ENCODE results near the gene CFAP20DC.

Gene CFAP20DC

GRCh38 chr3:58963928-58964503, 85.8 kb downstream of the CFAP20DC start:
- no peak for TF ChIP-seq ZNF274 (IDR thresholded peaks at IDR 0.05; ENCODE audit: low read depth, low read length)
- no peak overlapping the region for H3K4me3 ChIP-seq (ENCODE audit: low read length)

DNA sequence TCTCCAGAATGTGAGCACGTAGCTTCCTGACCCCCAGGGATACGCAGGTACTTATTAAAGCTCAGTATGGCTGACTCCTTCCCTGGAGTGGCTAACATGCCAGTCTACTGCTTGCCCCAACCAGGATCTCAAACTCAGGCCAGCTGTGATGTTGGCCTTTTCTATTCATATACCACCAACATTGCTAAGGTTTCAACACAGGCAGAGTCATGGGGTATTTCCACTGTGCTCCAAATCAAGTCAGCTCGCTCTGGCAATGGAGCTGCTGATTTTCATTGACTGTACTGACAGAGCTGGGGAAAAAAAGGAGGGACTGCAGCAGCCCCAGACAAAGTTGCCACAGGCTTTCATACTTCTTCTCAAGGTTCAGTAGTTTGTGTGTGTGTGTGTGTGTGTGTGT, 87.0 kb downstream of the CFAP20DC start:
- no peak for TF ChIP-seq ZNF274 (IDR thresholded peaks at IDR 0.05; ENCODE audit: low read depth, low read length)

DNA sequence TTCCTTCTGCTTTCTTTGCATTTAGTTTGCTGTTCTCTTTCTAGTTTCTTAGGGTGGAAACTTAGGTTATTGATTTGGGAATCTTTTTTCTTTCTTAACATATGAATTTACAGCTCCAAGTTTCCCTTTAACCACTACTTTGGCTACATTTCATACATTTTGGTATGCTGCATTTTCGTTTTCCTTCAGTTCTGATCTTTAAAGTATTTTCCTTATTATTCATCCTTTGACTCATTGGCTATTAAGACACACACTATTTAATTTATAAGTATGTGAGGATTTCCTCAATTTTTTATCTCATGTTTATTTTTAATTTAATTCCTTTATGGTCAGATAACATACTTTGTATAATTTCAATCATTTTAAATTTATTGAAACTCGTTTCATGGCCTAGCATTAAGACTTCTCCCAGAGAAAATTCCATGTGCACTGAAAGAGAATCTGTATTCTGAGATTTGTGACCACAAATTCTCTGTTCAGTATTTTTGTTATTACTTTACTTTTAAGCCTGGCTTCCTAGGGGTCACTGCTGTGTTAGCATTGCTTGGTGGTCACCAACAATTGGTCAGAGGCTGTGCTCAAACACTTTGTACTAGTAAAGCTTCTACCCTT, 87.7 kb downstream of the CFAP20DC start:
- no peak overlapping the region for H3K4me3 ChIP-seq (ENCODE audit: low read length)
- TF ChIP-seq ZNF274 (IDR thresholded peaks at IDR 0.05; ENCODE audit: low read depth, low read length) = no peak

More for the DNA sequence above, 87.0 kb downstream of the CFAP20DC start:
- H3K4me3 ChIP-seq (ENCODE audit: low read length) = no peak overlapping the region

DNA sequence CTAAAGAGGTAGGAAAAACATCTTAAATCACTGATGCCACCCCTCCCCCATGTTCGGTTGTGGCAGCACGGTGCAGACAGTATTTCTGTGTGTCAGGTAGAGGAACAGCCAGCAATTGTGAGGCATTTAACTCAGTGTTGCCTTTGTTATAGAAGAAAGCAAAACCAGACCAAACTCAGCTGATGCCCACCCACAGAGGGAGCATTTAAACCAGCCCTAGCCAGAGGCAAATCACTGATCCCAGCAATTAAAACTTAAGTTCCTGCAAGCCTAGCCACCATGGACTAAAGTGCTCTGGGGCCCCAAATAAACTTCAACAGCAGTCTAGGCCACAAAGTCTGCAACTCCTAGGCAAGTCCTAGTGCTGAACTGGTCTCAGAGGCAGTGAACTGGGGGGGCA, 94.5 kb downstream of the CFAP20DC start:
- TF ChIP-seq ZNF274 (IDR thresholded peaks at IDR 0.05; ENCODE audit: low read depth, low read length) = no peak
- H3K4me3 ChIP-seq (ENCODE audit: low read length) = no peak overlapping the region

DNA sequence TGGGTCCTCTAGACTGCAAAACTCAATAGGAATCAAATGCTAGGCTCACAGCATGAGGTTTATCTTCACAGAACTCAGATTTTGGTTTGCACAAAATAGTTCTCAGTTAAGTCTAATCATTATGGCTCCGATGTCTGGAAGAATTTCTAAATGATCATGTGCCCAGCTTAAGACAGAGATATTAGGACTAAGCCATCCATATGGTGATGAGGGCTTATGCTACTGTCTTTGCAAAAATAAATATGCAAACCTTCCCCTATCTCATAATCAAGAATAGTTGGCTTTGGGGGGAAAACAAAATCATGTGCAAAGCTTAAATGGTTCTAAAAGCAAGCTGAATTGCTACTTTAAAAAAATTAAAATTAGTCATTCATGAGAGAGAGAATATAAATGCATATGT, 96.5 kb downstream of the CFAP20DC start:
- no peak overlapping the region for H3K4me3 ChIP-seq (ENCODE audit: low read length)
- no peak for TF ChIP-seq ZNF274 (IDR thresholded peaks at IDR 0.05; ENCODE audit: low read depth, low read length)

GRCh38 chr3:58952128-58952917, 97.5 kb downstream of the CFAP20DC start:
- H3K4me3 ChIP-seq (ENCODE audit: low read length) = no peak overlapping the region
- no peak for TF ChIP-seq ZNF274 (IDR thresholded peaks at IDR 0.05; ENCODE audit: low read depth, low read length)

DNA sequence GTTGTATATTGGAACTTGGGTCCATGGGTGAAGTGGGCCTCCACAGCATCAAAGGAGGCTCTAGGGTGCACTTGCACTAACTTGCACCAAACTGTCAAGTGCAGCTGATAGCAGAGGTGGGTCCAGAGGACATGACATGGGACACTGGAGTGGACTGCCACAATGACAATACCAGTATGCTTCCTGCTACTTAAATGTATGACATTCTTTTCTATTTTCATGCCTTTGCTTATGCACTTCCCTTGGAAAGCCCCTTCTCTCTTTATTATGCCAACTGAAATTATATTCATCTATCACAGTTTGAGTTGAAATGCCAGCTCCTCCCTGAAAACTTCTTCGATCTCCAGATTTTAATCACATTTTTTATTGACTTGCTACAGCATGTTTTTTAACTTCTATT, 101.8 kb downstream of the CFAP20DC start:
- no peak for TF ChIP-seq ZNF274 (IDR thresholded peaks at IDR 0.05; ENCODE audit: low read depth, low read length)
- no peak overlapping the region for H3K4me3 ChIP-seq (ENCODE audit: low read length)

GRCh38 chr3:58946875-58947274, 103.0 kb downstream of the CFAP20DC start:
- TF ChIP-seq ZNF274 (IDR thresholded peaks at IDR 0.05; ENCODE audit: low read depth, low read length) = no peak

DNA sequence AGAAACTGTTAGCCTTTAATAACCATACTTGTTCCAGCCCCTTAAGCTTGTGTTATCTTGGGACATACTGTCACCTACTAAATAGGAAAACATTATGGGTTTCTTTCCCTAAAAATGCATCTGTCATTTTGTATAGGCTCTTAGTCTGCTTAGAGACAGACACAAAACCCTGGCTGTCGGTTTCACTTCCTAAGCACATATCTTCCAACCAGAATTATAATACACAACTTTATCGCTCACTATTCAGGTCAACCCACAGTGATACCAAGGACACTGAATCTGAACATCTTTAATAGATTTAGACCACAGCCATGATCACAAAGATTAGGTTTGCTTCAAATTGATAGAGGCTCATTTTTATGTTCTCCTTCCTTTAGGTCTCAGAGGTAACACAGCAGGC, 111.8 kb downstream of the CFAP20DC start:
- no peak overlapping the region for H3K4me3 ChIP-seq (ENCODE audit: low read length)
- TF ChIP-seq ZNF274 (IDR thresholded peaks at IDR 0.05; ENCODE audit: low read depth, low read length) = no peak

More at GRCh38 chr3:58946875-58947274, 103.0 kb downstream of the CFAP20DC start:
- no peak overlapping the region for H3K4me3 ChIP-seq (ENCODE audit: low read length)

DNA sequence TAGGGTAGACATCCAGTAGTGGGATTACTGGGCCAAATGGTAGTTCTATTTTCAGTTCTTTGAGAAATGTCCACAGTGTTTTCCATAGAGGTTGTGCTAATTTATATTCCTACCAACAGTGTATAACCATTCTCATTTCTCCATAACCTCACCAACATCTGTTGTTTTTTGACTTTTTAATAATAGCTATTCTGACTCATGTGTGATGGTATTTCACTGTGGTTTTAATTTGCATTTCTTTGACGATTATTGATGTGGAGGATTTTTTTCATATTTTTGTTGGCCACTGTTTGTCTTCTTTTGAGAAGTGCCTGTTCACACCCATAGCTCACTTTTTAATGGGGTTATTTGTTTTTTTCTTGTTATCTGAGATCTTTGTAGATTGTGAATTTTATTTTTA, 125.2 kb downstream of the CFAP20DC start:
- TF ChIP-seq ZNF274 (IDR thresholded peaks at IDR 0.05; ENCODE audit: low read depth, low read length) = no peak
- H3K4me3 ChIP-seq (ENCODE audit: low read length) = no peak overlapping the region

DNA sequence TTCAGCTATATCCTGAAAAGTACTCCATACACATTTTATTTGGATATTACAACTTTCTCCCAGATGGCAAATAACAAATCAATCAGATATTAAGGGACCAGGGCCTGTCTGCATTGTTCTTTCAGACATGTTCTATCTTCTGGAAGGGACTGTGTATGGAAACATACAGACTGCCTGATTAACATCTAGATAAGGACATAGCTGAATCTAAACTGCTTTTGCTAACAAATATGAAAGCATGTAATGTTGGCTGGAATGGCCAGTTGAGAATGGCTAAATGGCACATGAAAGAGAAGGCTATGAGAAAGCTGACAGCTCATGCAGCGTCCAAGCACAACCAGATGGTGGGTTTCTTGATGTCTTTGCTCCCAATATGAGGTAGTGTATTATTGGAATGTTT, 149.4 kb downstream of the CFAP20DC start:
- TF ChIP-seq ZNF274 (IDR thresholded peaks at IDR 0.05; ENCODE audit: low read depth, low read length) = no peak

GRCh38 chr3:58899953-58900298, 149.9 kb downstream of the CFAP20DC start:
- TF ChIP-seq ZNF274 (IDR thresholded peaks at IDR 0.05; ENCODE audit: low read depth, low read length) = no peak

More for the DNA sequence above, 149.4 kb downstream of the CFAP20DC start:
- H3K4me3 ChIP-seq (ENCODE audit: low read length) = no peak overlapping the region

GRCh38 chr3:58899159-58899952, 150.5 kb downstream of the CFAP20DC start:
- H3K4me3 ChIP-seq (ENCODE audit: low read length) = no peak overlapping the region
- no peak for TF ChIP-seq ZNF274 (IDR thresholded peaks at IDR 0.05; ENCODE audit: low read depth, low read length)

More at GRCh38 chr3:58899953-58900298, 149.9 kb downstream of the CFAP20DC start:
- H3K4me3 ChIP-seq (ENCODE audit: low read length) = no peak overlapping the region

GRCh38 chr3:58898513-58898912, 151.3 kb downstream of the CFAP20DC start:
- TF ChIP-seq ZNF274 (IDR thresholded peaks at IDR 0.05; ENCODE audit: low read depth, low read length) = no peak
- H3K4me3 ChIP-seq (ENCODE audit: low read length) = no peak overlapping the region

All from GM08714 (cell line).